HG03139 (cell line): Measurements from ENCODE around the gene STK32B.
"Not testable (repeated sequence)": the region's sequence is repeated elsewhere in the genome, so short reads cannot be mapped to it uniquely, and the experiment has no call there.

ENCODE experiments used
- ATAC-seq: cut with Tn5 transposase; IDR thresholded peaks from one replicate; pipeline ENCODE4 v1.9.1; 2021; ENCODE audit not compliant: unreplicated experiment

STK32B gene

GRCh38 chr4:5424211-5424610, 372.9 kb downstream of the STK32B start:
- no peak for ATAC-seq

- no peak for ATAC-seq
Observed at GRCh38 chr4:5424901-5425300, 373.6 kb downstream of the STK32B start.

GRCh38 chr4:5429747-5430146, 378.5 kb downstream of the STK32B start:
- no peak for ATAC-seq

- ATAC-seq: no peak
Observed at GRCh38 chr4:5433196-5433595, 381.9 kb downstream of the STK32B start.

GRCh38 chr4:5435201-5435600, 383.9 kb downstream of the STK32B start:
- no peak for ATAC-seq

- ATAC-seq: no peak
Observed at GRCh38 chr4:5435823-5436222, 384.5 kb downstream of the STK32B start.

GRCh38 chr4:5443976-5444802, 392.9 kb downstream of the STK32B start:
- not testable (repeated sequence) for ATAC-seq

GRCh38 chr4:5444918-5445517, 393.7 kb downstream of the STK32B start:
- ATAC-seq: no peak

- no peak for ATAC-seq
Observed at GRCh38 chr4:5446595-5447226, 395.4 kb downstream of the STK32B start.

- ATAC-seq: no peak
Observed at GRCh38 chr4:5447755-5448154, 396.5 kb downstream of the STK32B start.

GRCh38 chr4:5448221-5448620, 396.9 kb downstream of the STK32B start:
- no peak for ATAC-seq

GRCh38 chr4:5451243-5451642, 400.0 kb downstream of the STK32B start:
- ATAC-seq: no peak

- no peak for ATAC-seq
Observed at GRCh38 chr4:5452156-5452555, 400.9 kb downstream of the STK32B start.

GRCh38 chr4:5455003-5455585, 403.8 kb downstream of the STK32B start:
- ATAC-seq: no peak

- ATAC-seq: no peak
Observed at GRCh38 chr4:5456296-5456845, 405.1 kb downstream of the STK32B start.

- ATAC-seq: no peak
Observed at GRCh38 chr4:5458676-5459075, 407.4 kb downstream of the STK32B start.

- no peak for ATAC-seq
Observed at GRCh38 chr4:5459236-5459635, 408.0 kb downstream of the STK32B start.

- ATAC-seq: no peak
Observed at GRCh38 chr4:5460106-5460801, 409.0 kb downstream of the STK32B start.

GRCh38 chr4:5461477-5461876, 410.2 kb downstream of the STK32B start:
- ATAC-seq: no peak

- ATAC-seq: no peak
Observed at GRCh38 chr4:5462254-5462835, 411.1 kb downstream of the STK32B start.
